GM12872 (cell line): ENCODE data around the gene SPOCD1.
A peak's percentile ranks its signal among the peaks of the same experiment; 100 is the strongest.

ENCODE experiments used
- TF ChIP-seq, protein P1 (sequence below): IDR thresholded peaks from 3 replicates; pipeline ENCODE4 v1.5.1; 2011; ENCODE audit warnings: low read depth, mild to moderate bottlenecking, low read length, moderate library complexity; ENCODE audit not compliant: insufficient read depth

Gene SPOCD1

DNA sequence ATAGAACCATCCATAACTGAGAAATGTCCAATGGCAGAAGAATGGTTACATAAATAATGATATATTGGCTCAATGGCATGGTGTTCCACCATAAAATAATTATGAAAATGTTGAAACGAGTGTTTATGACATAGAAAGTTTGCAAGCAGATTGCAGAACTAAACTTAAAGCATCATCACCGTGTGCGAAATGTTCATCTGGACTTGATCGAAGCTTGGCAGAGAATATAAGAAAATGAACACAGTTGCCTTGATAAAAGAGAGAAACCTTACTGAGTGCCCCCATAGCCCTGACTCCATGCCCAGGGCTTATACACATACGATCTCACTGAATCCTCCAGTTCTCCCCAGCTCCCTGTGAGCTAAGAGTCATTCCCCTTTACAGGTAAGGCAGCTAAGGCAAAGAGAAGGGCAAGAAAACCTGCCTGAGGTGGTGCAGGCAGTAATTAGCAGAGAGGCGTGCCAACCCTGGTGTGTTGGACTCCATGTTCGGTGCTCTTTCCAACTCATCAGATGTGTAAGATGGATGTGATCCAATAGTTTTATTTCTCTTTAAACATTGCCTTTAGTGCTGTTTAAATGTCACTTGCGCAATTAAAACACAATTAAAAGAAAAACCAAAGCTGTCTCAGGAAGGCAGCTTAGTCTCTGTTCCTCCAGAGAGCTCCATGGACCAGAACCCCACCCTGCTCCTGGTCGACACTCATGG, 21.8 kb upstream of the SPOCD1 start:
- TF ChIP-seq, protein P1, sequence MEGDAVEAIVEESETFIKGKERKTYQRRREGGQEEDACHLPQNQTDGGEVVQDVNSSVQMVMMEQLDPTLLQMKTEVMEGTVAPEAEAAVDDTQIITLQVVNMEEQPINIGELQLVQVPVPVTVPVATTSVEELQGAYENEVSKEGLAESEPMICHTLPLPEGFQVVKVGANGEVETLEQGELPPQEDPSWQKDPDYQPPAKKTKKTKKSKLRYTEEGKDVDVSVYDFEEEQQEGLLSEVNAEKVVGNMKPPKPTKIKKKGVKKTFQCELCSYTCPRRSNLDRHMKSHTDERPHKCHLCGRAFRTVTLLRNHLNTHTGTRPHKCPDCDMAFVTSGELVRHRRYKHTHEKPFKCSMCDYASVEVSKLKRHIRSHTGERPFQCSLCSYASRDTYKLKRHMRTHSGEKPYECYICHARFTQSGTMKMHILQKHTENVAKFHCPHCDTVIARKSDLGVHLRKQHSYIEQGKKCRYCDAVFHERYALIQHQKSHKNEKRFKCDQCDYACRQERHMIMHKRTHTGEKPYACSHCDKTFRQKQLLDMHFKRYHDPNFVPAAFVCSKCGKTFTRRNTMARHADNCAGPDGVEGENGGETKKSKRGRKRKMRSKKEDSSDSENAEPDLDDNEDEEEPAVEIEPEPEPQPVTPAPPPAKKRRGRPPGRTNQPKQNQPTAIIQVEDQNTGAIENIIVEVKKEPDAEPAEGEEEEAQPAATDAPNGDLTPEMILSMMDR, result no peak

DNA sequence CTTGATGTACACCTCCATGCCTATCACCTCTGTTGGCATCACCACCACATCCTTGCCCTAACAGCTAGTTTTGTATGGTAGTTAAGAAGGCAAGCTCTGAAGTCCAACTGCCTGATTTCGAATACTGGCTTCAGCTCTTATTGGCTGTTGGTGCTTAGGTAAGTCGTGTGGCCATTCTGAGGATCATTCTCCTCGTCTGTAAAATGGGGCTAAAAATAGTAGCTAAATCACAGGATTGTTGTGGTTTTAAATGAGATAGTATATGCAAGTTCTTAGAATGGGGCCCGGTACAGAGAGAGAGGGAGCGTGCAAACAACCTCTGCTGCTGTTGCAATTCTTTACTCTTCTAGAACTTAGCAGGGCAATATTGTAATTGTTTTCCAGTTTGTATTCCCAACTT, 20.8 kb upstream of the SPOCD1 start:
- TF ChIP-seq, protein P1, result no peak

DNA sequence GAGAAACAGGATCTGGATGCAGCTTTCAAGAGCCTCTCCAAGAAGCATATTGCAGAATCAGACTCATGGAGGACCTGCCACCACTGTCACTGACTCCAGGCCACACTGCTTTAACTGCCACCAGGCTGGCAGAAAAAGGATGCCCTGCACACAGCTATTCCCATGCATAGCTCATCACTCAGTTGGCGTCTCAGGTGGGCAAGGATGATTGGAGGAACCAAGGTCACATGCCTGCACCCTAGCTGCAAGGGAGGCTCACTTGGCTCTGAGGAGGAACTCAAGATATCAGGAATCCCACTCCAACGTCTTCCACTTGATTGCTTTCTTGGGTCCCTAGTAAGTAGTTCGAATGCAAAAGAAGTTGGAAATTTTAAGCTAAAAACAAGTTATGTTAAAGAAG, 19.6 kb upstream of the SPOCD1 start:
- TF ChIP-seq, protein P1, result no peak

DNA sequence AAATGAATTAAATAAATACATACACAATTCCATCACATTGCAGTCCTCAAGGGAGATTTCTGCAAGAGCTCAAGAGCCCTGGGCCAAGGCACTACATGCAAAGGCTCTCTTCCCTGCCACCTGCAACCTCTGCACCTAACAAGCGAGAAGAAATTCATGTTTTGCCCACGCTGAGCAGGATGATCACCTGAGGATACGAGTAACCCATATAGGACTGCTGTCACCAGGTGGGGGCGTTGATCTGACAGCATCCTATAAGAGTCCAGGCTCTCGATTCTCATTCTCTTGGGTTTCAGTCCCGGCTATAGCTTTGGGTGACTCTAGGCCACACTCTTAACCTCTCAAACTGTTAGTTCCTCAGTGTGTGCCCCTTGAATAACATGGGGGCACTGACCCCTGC, 18.7 kb upstream of the SPOCD1 start:
- TF ChIP-seq, protein P1, result peak; percentile 36; the same call in 2 of the 3 replicates

DNA sequence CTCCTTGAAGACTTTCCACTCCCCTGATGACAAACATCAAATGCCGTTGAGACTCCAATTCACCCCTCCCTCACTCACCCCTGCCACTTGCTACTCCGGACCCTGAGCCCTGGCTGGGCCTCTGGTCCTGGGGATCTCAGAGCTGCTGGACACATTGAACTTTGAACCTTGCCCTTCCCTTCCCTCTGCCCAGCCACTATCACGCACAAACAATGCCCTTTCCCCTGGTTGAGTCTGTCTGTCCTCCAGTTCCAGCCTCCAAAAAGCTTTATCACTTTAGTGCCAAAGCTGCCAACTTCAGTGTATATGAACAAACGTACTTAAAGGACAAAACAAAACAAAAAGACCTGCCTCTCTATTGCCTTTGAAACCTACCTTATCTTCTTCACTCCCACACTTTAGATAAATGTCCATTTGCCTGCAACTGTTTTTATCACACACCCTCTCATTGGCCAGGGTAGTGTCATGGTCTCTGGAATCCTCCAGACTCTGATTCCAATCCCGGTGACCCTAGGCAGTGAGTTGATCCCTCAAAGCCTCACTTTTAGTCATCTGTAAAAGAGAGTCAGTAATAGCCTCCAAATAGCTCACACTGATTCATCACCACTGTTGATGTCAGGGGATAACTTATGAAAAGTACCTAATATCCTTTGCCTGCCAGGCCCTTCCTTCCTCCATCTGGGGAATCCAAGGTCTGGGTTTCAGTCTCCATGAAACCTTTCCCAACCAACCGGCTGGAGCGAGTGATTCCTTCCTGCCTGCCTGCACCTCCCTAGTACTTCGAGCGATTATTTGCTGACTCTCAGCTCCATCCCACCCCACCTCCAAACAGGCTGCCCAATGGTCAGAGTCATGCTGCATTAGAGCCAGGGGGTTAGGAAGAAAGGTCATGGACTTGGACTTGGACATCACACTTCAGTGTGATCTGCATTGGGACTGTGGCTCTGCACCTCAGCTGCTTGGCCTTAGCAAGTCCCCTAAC, 15.9 kb upstream of the SPOCD1 start:
- TF ChIP-seq, protein P1, result no peak

DNA sequence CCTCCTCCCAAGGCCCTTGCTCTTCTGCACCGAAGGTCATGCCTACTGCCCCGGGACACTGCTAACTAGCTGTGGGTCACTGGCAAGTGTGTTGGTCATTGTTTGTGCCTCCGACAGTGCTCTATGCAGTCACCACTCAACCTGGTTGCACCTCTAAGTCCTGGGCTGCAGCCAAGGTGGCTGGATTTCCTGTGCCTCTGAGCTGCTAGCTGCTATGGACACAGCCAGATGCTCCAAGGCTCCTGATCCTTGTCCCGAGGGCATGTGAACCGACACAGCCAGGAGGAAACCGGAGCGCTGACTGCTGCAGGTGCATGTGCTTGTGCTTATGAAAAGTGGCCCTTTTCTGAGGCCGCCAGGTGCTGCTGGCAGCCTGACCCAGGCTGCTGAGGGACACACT, 14.7 kb upstream of the SPOCD1 start:
- TF ChIP-seq, protein P1, result no peak

DNA sequence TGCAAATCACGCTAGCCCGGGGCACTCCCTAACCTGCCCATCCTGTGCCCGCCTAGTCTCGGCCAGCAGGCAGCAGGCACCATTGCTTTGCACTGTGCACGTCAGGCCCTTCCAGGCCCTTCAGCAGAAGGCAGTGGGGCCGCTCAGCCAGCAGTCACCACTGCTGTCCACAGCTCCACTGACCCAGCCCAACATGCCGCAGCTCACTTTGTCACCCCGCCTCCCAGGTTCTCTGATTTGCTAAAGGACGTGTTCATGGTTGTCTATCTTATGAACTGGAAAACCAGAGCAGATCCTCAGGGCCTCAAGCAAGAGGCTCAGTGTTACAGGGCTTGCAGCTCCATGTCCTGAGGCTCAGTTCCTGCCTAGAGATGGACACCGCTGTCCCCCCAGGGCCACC, 14.2 kb upstream of the SPOCD1 start:
- TF ChIP-seq, protein P1, result no peak
